Measurements from ENCODE around the gene DPM1.

The DPM1 gene

DNA sequence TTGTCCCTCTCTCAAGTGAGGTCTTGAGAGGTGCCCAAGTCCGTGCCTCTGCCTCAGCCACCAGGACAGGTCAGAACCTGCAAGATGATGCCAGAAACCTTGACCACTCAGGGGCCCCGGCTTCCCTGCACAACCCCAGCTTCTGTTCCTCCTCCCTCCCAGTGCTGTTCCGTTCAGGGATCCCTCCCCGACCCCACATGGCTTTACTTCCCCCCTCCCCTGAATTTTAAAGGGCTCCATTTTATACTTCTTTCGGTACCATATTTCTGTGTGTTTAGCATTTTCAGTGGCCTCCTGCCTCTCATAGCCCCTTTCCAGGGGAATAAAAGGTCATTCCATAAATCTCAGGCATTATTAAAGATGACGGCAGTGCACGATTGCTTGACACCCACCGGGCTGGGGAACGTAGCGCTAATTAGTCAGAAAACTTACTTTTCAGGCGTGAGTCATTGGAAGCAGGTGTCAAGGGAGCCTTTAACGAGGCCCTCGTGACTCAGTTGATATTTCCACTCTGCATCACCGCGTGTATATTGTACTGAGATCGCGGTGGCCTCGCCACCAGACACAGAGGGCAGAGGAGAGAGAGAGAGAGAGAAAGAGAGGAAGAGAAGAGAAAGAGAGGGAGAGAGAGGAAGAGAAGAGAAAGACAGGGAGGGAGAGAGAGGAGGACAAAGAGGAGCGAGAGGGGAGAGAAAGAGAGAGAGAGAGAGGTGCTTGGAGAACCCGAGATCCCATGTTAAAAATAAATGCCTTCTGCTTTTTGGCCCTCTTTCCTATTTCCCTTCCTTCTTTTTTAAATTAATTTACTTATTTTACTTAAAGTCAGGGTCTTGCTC, 43.3 kb upstream of the DPM1 start:
- H3K4me3 ChIP-seq (ENCODE audit: low read depth, low read length), result no peak overlapping the region
- in situ Hi-C loops (cut with HindIII; ENCODE audit: low sequenced_read_pairs), result no loop called here
- TF ChIP-seq, protein P1, sequence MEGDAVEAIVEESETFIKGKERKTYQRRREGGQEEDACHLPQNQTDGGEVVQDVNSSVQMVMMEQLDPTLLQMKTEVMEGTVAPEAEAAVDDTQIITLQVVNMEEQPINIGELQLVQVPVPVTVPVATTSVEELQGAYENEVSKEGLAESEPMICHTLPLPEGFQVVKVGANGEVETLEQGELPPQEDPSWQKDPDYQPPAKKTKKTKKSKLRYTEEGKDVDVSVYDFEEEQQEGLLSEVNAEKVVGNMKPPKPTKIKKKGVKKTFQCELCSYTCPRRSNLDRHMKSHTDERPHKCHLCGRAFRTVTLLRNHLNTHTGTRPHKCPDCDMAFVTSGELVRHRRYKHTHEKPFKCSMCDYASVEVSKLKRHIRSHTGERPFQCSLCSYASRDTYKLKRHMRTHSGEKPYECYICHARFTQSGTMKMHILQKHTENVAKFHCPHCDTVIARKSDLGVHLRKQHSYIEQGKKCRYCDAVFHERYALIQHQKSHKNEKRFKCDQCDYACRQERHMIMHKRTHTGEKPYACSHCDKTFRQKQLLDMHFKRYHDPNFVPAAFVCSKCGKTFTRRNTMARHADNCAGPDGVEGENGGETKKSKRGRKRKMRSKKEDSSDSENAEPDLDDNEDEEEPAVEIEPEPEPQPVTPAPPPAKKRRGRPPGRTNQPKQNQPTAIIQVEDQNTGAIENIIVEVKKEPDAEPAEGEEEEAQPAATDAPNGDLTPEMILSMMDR (IDR thresholded peaks at IDR 0.05; ENCODE audit: low read depth, low read length, missing control alignments), result no peak
- DNase-seq (ENCODE audit: low read depth), result no peak

DNA sequence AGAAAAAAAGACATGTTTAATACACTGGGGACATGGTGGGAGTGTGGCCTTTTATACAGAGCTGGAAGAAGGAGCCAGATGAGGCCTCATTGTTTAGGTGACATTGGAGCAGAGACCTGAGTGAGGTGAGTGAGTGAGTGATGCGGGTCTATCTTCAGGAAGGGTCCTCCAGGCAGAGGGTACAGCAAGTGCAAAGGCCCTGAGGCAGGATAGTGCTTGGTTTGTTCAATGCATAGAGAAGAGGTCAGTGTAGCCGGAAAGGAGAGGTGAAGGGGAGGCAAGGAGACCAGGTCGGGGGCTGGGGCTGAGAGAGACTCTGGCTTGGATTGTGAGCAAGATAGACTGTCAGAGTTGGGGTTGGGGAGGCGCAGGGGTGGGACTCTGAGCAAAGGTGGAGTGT, 41.0 kb upstream of the DPM1 start:
- in situ Hi-C loops (cut with HindIII; ENCODE audit: low sequenced_read_pairs), result no loop called here
- TF ChIP-seq, protein P1 (IDR thresholded peaks at IDR 0.05; ENCODE audit: low read depth, low read length, missing control alignments), result no peak
- no peak for DNase-seq (ENCODE audit: low read depth)
- no peak overlapping the region for H3K4me3 ChIP-seq (ENCODE audit: low read depth, low read length)

DNA sequence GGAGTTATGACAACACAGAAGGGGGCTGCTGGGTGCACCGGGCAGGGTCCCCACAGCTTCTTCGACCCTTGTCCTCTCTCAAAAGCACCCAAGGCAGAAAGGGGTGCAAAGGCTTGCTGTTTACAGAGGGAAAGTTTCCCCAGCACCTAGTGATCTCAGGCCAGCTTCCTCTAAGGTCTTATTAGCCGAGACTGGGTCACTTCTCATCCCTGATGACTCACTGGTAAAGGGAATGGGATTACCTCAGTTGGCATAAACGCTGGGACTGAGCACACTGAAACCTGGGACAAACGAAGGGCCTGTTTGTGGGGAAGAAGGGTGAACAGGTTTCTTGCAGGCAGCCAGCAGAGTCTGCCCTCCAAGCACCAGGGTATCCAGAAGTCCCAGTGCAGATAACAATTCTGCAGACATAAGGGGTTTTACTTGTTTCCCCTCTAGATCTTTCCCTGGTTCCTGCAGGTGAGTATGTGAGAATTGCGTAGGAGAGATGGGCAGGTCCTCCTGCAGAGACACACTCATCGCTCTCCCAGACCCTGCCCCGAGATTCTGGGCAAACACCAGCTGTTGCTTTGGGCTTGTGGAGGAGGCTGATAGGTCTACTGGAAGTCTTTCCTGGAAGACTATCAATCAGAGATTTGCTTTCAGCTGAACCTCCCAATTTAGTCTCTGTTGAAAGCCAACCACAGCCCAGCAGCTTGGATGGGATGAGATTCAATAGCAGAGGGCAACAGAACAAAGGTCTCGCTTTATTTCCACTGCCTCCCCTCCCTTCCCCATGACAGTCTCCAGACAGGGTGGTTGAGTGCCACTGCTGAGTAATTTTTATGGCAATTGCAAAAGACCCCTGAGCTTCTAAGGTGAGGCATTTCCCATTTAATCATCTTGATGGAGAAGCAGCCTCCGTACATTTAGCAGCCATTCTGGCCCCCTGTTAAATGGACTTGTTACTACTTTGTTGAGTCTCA, 38.9 kb upstream of the DPM1 start:
- H3K4me3 ChIP-seq (ENCODE audit: low read depth, low read length), result no peak overlapping the region
- DNase-seq (ENCODE audit: low read depth), result no peak
- in situ Hi-C loops (cut with HindIII; ENCODE audit: low sequenced_read_pairs), result no loop called here
- TF ChIP-seq, protein P1 (IDR thresholded peaks at IDR 0.05; ENCODE audit: low read depth, low read length, missing control alignments), result no peak

DNA sequence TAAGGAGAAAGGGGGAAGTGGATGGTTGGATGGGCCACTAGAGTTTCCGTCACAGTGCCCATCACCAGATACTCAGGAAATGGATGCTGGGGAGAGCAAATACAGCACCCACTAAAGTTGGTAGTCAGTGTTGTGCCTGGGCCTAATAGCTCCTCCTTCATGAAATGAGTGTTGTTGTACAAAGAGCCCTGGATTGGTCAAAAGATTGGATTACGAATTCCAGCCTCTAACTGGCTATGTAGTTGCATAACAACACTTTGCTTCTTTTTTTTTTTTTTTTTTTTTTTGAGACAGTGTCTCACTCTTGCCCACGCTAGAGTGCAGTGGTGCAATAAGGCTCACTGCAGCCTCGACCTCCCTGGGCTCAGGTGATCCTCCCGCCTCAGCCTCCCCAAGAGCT, 37.2 kb upstream of the DPM1 start:
- no peak overlapping the region for H3K4me3 ChIP-seq (ENCODE audit: low read depth, low read length)
- TF ChIP-seq, protein P1 (IDR thresholded peaks at IDR 0.05; ENCODE audit: low read depth, low read length, missing control alignments), result no peak
- in situ Hi-C loops (cut with HindIII; ENCODE audit: low sequenced_read_pairs), result no loop called here
- no peak for DNase-seq (ENCODE audit: low read depth)

DNA sequence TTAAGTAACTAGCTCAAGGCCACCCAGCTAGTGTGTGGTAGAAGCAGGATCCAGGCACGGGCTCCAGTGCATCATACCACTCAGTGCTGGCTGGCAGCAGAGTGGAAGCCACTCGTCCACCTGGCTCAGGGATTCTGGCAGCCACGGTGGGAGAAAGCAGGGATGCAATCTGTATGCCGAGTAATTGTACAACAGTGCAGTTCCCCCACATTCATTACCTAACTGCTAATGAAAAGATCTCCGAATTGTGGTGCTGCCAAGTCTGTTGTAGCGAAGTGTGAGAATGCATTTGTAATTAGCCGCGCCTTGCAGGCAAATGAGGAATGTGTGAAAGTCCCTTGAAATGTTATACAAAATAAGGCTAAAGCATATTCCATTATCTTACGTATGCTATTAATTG, 35.5 kb upstream of the DPM1 start:
- no peak for DNase-seq (ENCODE audit: low read depth)
- H3K4me3 ChIP-seq (ENCODE audit: low read depth, low read length), result no peak overlapping the region
- TF ChIP-seq, protein P1 (IDR thresholded peaks at IDR 0.05; ENCODE audit: low read depth, low read length, missing control alignments), result no peak
- in situ Hi-C loops (cut with HindIII; ENCODE audit: low sequenced_read_pairs), result no loop called here

DNA sequence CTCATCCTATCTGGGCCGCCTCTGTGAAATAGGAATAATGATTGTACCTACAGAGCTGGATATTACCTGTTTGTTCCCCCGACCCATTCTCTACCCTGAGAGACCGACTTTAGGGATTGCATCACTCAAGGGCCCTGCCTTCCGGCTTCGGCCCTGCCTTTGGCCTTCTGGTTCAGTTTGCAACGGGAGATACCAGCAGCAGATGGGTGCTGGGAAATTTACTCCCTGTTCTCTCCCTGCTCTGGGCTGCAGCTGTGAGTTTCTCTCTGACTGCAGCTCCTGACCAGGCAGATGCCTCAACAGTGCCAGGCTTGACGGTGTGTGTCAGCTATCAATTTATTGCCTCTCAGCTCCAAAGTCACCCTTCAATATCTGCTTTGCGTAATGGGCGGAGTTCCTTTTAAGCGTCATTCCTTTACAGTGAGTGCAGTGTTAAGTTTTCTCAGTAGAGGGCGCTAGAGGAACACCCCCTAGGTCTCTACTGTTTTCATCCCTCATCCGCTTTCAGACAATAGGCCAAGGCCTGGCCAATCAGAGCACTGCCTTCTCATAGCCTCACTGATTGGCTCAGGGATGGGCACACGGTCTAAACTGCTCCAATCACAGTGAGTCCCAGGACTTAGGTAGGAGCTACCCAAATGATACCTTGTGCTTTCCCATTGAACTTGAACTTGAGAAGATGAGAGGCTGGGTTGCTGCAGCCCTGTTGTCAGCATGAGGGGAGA, 34.6 kb upstream of the DPM1 start:
- peak; percentile 35 for DNase-seq (ENCODE audit: low read depth)
- H3K4me3 ChIP-seq (ENCODE audit: low read depth, low read length), result no peak overlapping the region
- TF ChIP-seq, protein P1 (IDR thresholded peaks at IDR 0.05; ENCODE audit: low read depth, low read length, missing control alignments), result peak; percentile 72
- in situ Hi-C loops (cut with HindIII; ENCODE audit: low sequenced_read_pairs), result no loop called here

Measured in astrocyte of the cerebellum (primary cell).